Endothelial cell of umbilical vein (primary cell): Measurements from ENCODE around the gene STKLD1.

Source experiments
- EZH2 ChIP-seq: IDR thresholded peaks from 2 replicates; pipeline ENCODE4 v1.6.1; 2012; ENCODE audit warnings: borderline replicate concordance, low read depth, mild to moderate bottlenecking, moderate library complexity, low read length, inconsistent platforms; ENCODE audit not compliant: severe bottlenecking
- POLR2AphosphoS5 ChIP-seq: IDR thresholded peaks from 2 replicates; pipeline ENCODE4 v1.6.1; 2012; ENCODE audit warnings: low read depth, mild to moderate bottlenecking, control low read depth, low read length, moderate library complexity; ENCODE audit not compliant: insufficient read depth
- TF ChIP-seq, protein P1 (sequence below), 2 donors: IDR thresholded peaks; 1 replicate in 1 of 2; 2 replicates in 1 of 2; pipeline ENCODE4 v1.5.1; 2011; ENCODE audit warnings: low read length in 2 of 2, mild to moderate bottlenecking in 2 of 2, moderate library complexity in 2 of 2, control low read depth in 1 of 2, inconsistent platforms in 1 of 2, low read depth in 1 of 2; ENCODE audit not compliant: insufficient read depth in 1 of 2; ENCODE audit errors: extremely low read depth in 1 of 2
- TF ChIP-seq, protein P2 (sequence below): IDR thresholded peaks from 2 replicates; pipeline ENCODE4 v1.6.1; 2011; ENCODE audit not compliant: insufficient read depth, insufficient read length

DNA sequence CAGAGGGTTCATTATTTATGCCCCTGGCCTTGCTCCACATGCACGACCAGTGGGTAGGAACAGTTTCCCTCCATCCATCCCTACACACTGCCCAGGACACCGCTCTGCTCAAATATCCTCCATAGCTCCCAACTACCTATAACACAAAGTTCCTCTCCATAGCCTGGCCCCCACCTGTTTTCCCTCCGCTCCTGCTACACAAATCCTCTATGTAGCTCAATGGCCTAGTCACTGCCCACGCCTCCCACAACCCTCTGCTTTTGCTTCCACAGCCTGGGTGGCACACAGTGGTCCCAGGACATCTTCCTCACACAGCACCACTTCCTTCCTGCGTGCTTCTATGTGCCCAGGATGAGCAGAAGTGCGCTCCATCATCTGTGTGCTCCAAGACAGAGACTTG, 21.2 kb downstream of the STKLD1 start:
- TF ChIP-seq, protein P1, sequence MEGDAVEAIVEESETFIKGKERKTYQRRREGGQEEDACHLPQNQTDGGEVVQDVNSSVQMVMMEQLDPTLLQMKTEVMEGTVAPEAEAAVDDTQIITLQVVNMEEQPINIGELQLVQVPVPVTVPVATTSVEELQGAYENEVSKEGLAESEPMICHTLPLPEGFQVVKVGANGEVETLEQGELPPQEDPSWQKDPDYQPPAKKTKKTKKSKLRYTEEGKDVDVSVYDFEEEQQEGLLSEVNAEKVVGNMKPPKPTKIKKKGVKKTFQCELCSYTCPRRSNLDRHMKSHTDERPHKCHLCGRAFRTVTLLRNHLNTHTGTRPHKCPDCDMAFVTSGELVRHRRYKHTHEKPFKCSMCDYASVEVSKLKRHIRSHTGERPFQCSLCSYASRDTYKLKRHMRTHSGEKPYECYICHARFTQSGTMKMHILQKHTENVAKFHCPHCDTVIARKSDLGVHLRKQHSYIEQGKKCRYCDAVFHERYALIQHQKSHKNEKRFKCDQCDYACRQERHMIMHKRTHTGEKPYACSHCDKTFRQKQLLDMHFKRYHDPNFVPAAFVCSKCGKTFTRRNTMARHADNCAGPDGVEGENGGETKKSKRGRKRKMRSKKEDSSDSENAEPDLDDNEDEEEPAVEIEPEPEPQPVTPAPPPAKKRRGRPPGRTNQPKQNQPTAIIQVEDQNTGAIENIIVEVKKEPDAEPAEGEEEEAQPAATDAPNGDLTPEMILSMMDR (IDR thresholded peaks at IDR 0.05; ENCODE audit: extremely low read depth in 1 of 2, insufficient read depth in 1 of 2, low read depth in 1 of 2, low read length in 2 of 2) = no peak
- TF ChIP-seq POLR2AphosphoS5 = no peak
- TF ChIP-seq, protein P2, sequence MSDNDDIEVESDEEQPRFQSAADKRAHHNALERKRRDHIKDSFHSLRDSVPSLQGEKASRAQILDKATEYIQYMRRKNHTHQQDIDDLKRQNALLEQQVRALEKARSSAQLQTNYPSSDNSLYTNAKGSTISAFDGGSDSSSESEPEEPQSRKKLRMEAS = no peak
- no peak for TF ChIP-seq EZH2
